HepG2 (cell line): ENCODE data around the gene RPS25. TPM values are rescaled to one million over a fixed set of nuclear protein-coding genes. Genes with fewer than 3 reads are reported as not detected.
A peak's percentile ranks its signal among the peaks of the same experiment; 100 is the strongest.

Experiments
- ASH2L ChIP-seq: fragments of 300-600, 200-600 bp; sonication (generic); IDR thresholded peaks from 2 replicates; pipeline ENCODE4 v1.7.0; 2017; ENCODE audit warnings: low read depth, mild to moderate bottlenecking, moderate library complexity, mixed read lengths, low read length; ENCODE audit not compliant: insufficient read length
- CBX1 ChIP-seq: IDR thresholded peaks from one replicate; pipeline ENCODE4 v1.6.1; 2016; ENCODE audit warnings: antibody characterized with exemption, low read depth
- FOXM1 ChIP-seq: sonication (generic); formaldehyde crosslinking; IDR thresholded peaks from 2 replicates; pipeline ENCODE4 v1.5.0; 2020; ENCODE audit warnings: missing genetic modification reagents
- JDP2 ChIP-seq: sonication (generic); formaldehyde crosslinking; IDR thresholded peaks from 2 replicates; pipeline ENCODE4 v1.8.1; 2022; ENCODE audit warnings: missing genetic modification reagents, borderline replicate concordance
- KDM6A ChIP-seq: IDR thresholded peaks from 2 replicates; pipeline ENCODE4 v1.6.1; 2016; ENCODE audit warnings: low read depth
- MAZ ChIP-seq, 2 experiments: sonication (generic) in 1 of 2; formaldehyde crosslinking in 1 of 2; IDR thresholded peaks; 2 replicates each; pipeline versions ENCODE4 v1.5.0 to v1.6.1; 2012 to 2020; ENCODE audit warnings: low read depth in 2 of 2, mild to moderate bottlenecking in 2 of 2, borderline replicate concordance in 1 of 2, improper control_type of control experiment in 1 of 2, low read length in 1 of 2, missing genetic modification reagents in 1 of 2, moderate library complexity in 1 of 2
- MEIS1 ChIP-seq: sonication (generic); formaldehyde crosslinking; IDR thresholded peaks from 2 replicates; pipeline ENCODE4 v1.9.0; 2021; ENCODE audit warnings: mild to moderate bottlenecking, missing genetic modification reagents, moderate library complexity, borderline replicate concordance
- NFE2L1 ChIP-seq: sonication (generic); formaldehyde crosslinking; IDR thresholded peaks from 2 replicates; pipeline ENCODE4 v1.4.0; 2020; ENCODE audit warnings: missing genetic modification reagents, mild to moderate bottlenecking, borderline replicate concordance
- POLR2AphosphoS5 ChIP-seq: IDR thresholded peaks from 2 replicates; pipeline ENCODE4 v1.6.1; 2012; ENCODE audit warnings: low read depth, low read length
- REL ChIP-seq: sonication (generic); formaldehyde crosslinking; conservative IDR thresholded peaks from 2 replicates; pipeline ENCODE4 v1.8.0; 2022; ENCODE audit warnings: mild to moderate bottlenecking, missing genetic modification reagents, moderate library complexity
- SNAPC2 ChIP-seq: sonication (generic); formaldehyde crosslinking; IDR thresholded peaks from 2 replicates; pipeline ENCODE4 v1.8.1; 2022; ENCODE audit warnings: mild to moderate bottlenecking, missing genetic modification reagents
- SUZ12 ChIP-seq: fragments of 150-350 bp; IDR thresholded peaks from 2 replicates; pipeline ENCODE4 v1.6.1; 2014; ENCODE audit warnings: low read depth, low read length
- YEATS2 ChIP-seq: sonication (generic); formaldehyde crosslinking; IDR thresholded peaks from 2 replicates; pipeline ENCODE4 v1.4.0; 2020; ENCODE audit warnings: missing genetic modification reagents, borderline replicate concordance
- ZNF235 ChIP-seq: sonication (generic); formaldehyde crosslinking; IDR thresholded peaks from 2 replicates; pipeline ENCODE4 v1.8.1; 2023; ENCODE audit warnings: mild to moderate bottlenecking, missing genetic modification reagents, borderline replicate concordance
- ZNF281 ChIP-seq: sonication (generic); formaldehyde crosslinking; IDR thresholded peaks from 2 replicates; pipeline ENCODE4 v1.4.0; 2020; ENCODE audit warnings: missing genetic modification reagents, borderline replicate concordance
- ZNF615 ChIP-seq: sonication (generic); formaldehyde crosslinking; IDR thresholded peaks from 2 replicates; pipeline ENCODE4 v1.5.0; 2020; ENCODE audit warnings: mild to moderate bottlenecking, missing genetic modification reagents, borderline replicate concordance
- polyA plus RNA-seq, 8 experiments: library from polyadenylated mRNA; depleted of rRNA in 3 of 8; stranded (reverse) in 7 of 8; unstranded in 1 of 8; fragments of >200 nt; fragmentation: Illumina TruSeq in 4 of 8; extraction: Trizol in 4 of 8; gene quantifications; 2 replicates each; pipeline versions ENCODE4 v1.2.1 to v1.2.3, GENCODE V29; 2011 to 2016; ENCODE audit warnings: low read depth in 4 of 8, missing spikeins in 1 of 8, mixed read lengths in 1 of 8; ENCODE audit not compliant: insufficient read depth in 1 of 8
- total RNA-seq, 5 experiments: library from RNA; depleted of rRNA; stranded (reverse); fragments of >200 nt; fragmentation: Illumina TruSeq; extraction: Trizol; gene quantifications; 2 replicates each; pipeline ENCODE4 v1.2.3, GENCODE V29; 2016; ENCODE audit warnings: low read depth in 1 of 5

The RPS25 gene
- total and polyA plus RNA-seq, 2 of the 13 experiments (the other 11 are each of a cell fraction or from before 2014, with no cell fraction given), result 839 to 1,415 TPM

GRCh38 chr11:119029340-119030028 is 11.3 kb upstream of the RPS25 start (continued):
- TF ChIP-seq ASH2L (no peak), MAZ (IDR thresholded peaks at IDR 0.05; ENCODE audit: borderline replicate concordance, low read depth, low read length) (no peak), MAZ (CRISPR knock-in tag; IDR thresholded peaks at IDR 0.05; ENCODE audit: low read depth) (peak; percentile 39; the same call in 1 of the 2 replicates), MEIS1 (peak; percentile 29; the same call in 1 of the 2 replicates), SUZ12 (no peak), KDM6A (no peak), CBX1 (peak; percentile 59), ZNF281 (CRISPR knock-in tag) (peak; percentile 38; the same call in 1 of the 2 replicates), JDP2 (CRISPR knock-in tag) (no peak), YEATS2 (CRISPR knock-in tag) (no peak), FOXM1 (no peak), POLR2AphosphoS5 (peak; percentile 94), ZNF235 (CRISPR knock-in tag) (no peak), ZNF615 (CRISPR knock-in tag) (no peak), NFE2L1 (CRISPR knock-in tag) (no peak), SNAPC2 (CRISPR knock-in tag) (0 out of 2 replicates have a peak, but pooled peaks have one; percentile 28), REL (CRISPR knock-in tag) (no peak)
- TF ChIP-seq, all 625 proteins: peak for 124
